Progenitor cell of endocrine pancreas (in vitro differentiated cells): ENCODE measurements around the gene MKS1. TPM values are rescaled to one million over a fixed set of nuclear protein-coding genes. Genes with fewer than 3 reads are reported as not detected.

Experiments used
- DNase-seq: peaks from one replicate; pipeline ENCODE4 v3.0.0; 2021; ENCODE audit warnings: low spot score; ENCODE audit not compliant: unreplicated experiment
- H3K27ac Mint-ChIP-seq: 2 replicates; pipeline ENCODE4 v1.8.0; 2021; ENCODE audit warnings: mild to moderate bottlenecking, moderate library complexity, mixed read lengths
- H3K27me3 Mint-ChIP-seq: 2 replicates; pipeline ENCODE4 v1.8.0; 2021; ENCODE audit warnings: mixed read lengths
- H3K36me3 Mint-ChIP-seq: 2 replicates; pipeline ENCODE4 v1.8.0; 2022; ENCODE audit warnings: mixed read lengths; ENCODE audit not compliant: insufficient read depth
- H3K4me1 Mint-ChIP-seq: 2 replicates; pipeline ENCODE4 v1.8.0; 2021; ENCODE audit warnings: low read depth, mixed read lengths
- H3K4me3 Mint-ChIP-seq: 2 replicates; pipeline ENCODE4 v1.8.0; 2021; ENCODE audit warnings: low read depth, mild to moderate bottlenecking, moderate library complexity, mixed read lengths
- H3K9me3 Mint-ChIP-seq: 2 replicates; pipeline ENCODE4 v1.8.0; 2021; ENCODE audit warnings: low read depth, mixed read lengths
- total RNA-seq: library from RNA; stranded (reverse); gene quantifications from 2 replicates; pipeline ENCODE4 v1.2.1, GENCODE V29; 2021
- TF ChIP-seq, protein P1 (sequence below): fragments of 200-600 bp; sonication (generic); IDR thresholded peaks from one replicate; pipeline ENCODE4 v1.5.0; 2021; ENCODE audit warnings: antibody characterized with exemption, mild to moderate bottlenecking; ENCODE audit not compliant: unreplicated experiment

The MKS1 gene
- total RNA-seq, 1 donor from 2014 or later = 40.0 TPM

- no peak overlapping the region for H3K27ac Mint-ChIP-seq
- H3K4me3 Mint-ChIP-seq = no peak overlapping the region
- H3K27me3 Mint-ChIP-seq = peaks cover 49% of the 10 kb centered on the region
Measured at GRCh38 chr17:58195518-58196123, 23.4 kb downstream of the MKS1 start.

GRCh38 chr17:58193641-58194255 is 25.3 kb downstream of the MKS1 start:
- no peaks in the 10 kb centered on the region for H3K36me3 Mint-ChIP-seq
- no peak for DNase-seq
- H3K27ac Mint-ChIP-seq = no peak overlapping the region
- no peak overlapping the region for H3K4me3 Mint-ChIP-seq
- H3K4me1 Mint-ChIP-seq = peaks cover 3% of the 10 kb centered on the region
- TF ChIP-seq, protein P1, sequence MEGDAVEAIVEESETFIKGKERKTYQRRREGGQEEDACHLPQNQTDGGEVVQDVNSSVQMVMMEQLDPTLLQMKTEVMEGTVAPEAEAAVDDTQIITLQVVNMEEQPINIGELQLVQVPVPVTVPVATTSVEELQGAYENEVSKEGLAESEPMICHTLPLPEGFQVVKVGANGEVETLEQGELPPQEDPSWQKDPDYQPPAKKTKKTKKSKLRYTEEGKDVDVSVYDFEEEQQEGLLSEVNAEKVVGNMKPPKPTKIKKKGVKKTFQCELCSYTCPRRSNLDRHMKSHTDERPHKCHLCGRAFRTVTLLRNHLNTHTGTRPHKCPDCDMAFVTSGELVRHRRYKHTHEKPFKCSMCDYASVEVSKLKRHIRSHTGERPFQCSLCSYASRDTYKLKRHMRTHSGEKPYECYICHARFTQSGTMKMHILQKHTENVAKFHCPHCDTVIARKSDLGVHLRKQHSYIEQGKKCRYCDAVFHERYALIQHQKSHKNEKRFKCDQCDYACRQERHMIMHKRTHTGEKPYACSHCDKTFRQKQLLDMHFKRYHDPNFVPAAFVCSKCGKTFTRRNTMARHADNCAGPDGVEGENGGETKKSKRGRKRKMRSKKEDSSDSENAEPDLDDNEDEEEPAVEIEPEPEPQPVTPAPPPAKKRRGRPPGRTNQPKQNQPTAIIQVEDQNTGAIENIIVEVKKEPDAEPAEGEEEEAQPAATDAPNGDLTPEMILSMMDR = no peak
- H3K9me3 Mint-ChIP-seq = no peaks in the 10 kb centered on the region
- H3K27me3 Mint-ChIP-seq = peaks cover 44% of the 10 kb centered on the region

More at GRCh38 chr17:58195518-58196123, 23.4 kb downstream of the MKS1 start:
- Mint-ChIP-seq H3K36me3 (no peaks in the 10 kb centered on the region), H3K9me3 (no peaks in the 10 kb centered on the region), H3K4me1 (peaks cover 3% of the 10 kb centered on the region)
- TF ChIP-seq, protein P1 = no peak
- DNase-seq = no peak

DNA sequence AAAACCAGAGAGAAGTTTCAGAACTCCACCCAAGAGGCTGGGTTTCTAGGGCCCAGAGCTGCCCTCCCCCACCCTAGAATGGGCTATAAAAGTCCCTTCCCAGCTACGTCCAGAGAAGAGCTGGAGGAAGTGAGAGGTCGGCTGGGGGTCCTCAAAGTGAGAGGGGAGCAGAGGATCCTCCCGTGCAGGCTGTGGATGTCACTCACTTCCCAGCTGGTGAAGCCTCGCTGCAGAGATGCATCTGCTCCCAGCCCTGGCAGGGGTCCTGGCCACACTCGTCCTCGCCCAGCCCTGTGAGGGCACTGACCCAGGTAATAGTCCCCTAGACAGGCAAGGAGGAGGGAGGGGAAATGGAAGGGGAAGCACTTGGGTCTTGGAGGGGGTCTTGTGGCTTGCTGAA is 26.4 kb downstream of the MKS1 start, which contains the start of gene EPX:
TSS of gene EPX (plus strand) at position 115 of the 400 bp plus-strand sequence. CDS start at position 236, 121 bp downstream.
- no peak for DNase-seq
- H3K27me3 Mint-ChIP-seq = peaks cover 39% of the 10 kb centered on the region
- TF ChIP-seq, protein P1 = no peak
- H3K27ac Mint-ChIP-seq = no peak within 1 kb of the TSS
- H3K9me3 Mint-ChIP-seq = no peaks in the 10 kb centered on the region
- H3K36me3 Mint-ChIP-seq = no peaks in the 10 kb centered on the region
- peaks cover 3% of the 10 kb centered on the region for H3K4me1 Mint-ChIP-seq
- no peak within 1 kb of the TSS for H3K4me3 Mint-ChIP-seq

GRCh38 chr17:58191241-58191896 is 27.7 kb downstream of the MKS1 start:
- H3K9me3 Mint-ChIP-seq = no peaks in the 10 kb centered on the region
- H3K27me3 Mint-ChIP-seq = peaks cover 35% of the 10 kb centered on the region
- peaks cover 3% of the 10 kb centered on the region for H3K4me1 Mint-ChIP-seq
- H3K4me3 Mint-ChIP-seq = no peak overlapping the region
- no peaks in the 10 kb centered on the region for H3K36me3 Mint-ChIP-seq
- TF ChIP-seq, protein P1 = no peak
- DNase-seq = no peak
- H3K27ac Mint-ChIP-seq = no peak overlapping the region

DNA sequence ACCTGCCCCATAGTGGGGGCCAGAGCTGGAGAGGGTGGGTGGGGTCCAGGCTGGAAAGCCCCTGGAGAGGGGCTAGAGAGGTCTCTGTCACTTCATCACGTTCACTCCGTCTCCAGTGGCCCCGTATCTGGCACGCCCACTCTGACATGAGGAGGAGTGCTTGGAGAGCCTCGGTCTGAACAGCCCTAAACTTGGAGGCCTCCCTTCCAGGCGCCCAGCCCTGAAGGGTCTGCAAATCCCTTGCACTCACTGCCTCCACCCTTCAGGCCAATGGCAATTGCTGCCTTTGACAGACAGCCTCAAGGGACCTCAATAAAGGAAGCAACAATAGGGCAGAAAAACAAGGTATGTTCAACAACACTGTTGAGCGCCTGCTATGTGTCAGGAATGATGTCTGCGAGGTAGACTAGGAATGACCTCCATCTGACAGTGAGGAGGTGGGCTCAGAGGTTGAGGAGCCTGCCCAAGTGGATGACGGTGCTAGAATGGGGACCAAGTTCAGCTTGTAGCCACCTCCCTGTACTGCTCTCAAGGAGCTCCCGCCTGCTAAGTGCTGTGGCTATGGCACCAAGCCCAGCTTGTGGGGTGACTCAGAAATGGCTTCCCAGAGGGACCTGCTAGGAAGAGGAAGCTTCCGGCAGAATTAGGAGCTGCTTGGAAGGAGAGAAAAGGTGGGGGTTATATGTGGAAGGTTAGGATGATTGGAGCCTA is 29.5 kb downstream of the MKS1 start:
- DNase-seq = no peak
- H3K4me1 Mint-ChIP-seq = peaks cover 3% of the 10 kb centered on the region
- TF ChIP-seq, protein P1 = no peak
- no peaks in the 10 kb centered on the region for H3K36me3 Mint-ChIP-seq
- H3K9me3 Mint-ChIP-seq = no peaks in the 10 kb centered on the region
- no peak overlapping the region for H3K4me3 Mint-ChIP-seq
- H3K27me3 Mint-ChIP-seq = peaks cover 35% of the 10 kb centered on the region
- H3K27ac Mint-ChIP-seq = no peak overlapping the region
